ENCODE measurements around the gene APOBEC3F. TPM values are rescaled to one million over a fixed set of nuclear protein-coding genes. Genes with fewer than 3 reads are reported as not detected.

Gene APOBEC3F
- total and polyA plus RNA-seq, 5 donors from 2014 or later: 7.8 to 18.4 (median 10.8) TPM

- H3K4me3 Mint-ChIP-seq: no peak overlapping the region
- peaks cover 21% of the 10 kb centered on the region for H3K4me1 ChIP-seq (ENCODE audit: control insufficient read depth, insufficient read depth, low read length, poor library complexity, severe bottlenecking)
- no peaks in the 10 kb centered on the region for H3K36me3 ChIP-seq (ENCODE audit: control insufficient read depth, insufficient read depth, low read length)
- no peaks in the 10 kb centered on the region for H3K27me3 Mint-ChIP-seq
- H3K27me3 ChIP-seq (ENCODE audit: control insufficient read depth, insufficient read depth, low read length): no peaks in the 10 kb centered on the region
- H3K9me3 ChIP-seq (ENCODE audit: control insufficient read depth in 2 of 2, low read length in 2 of 2): no peaks in the 10 kb centered on the region
- ATAC-seq (ENCODE audit: low read depth in 2 of 2): no peak
- H3K36me3 Mint-ChIP-seq: no peaks in the 10 kb centered on the region
- no peak overlapping the region for H3K27ac ChIP-seq (ENCODE audit: insufficient read depth, low read length, poor library complexity, severe bottlenecking)
- no peak overlapping the region for H3K27ac Mint-ChIP-seq
- peaks cover 5 to 24% (median 13%) of the 10 kb centered on the region in 4 donors for H3K4me1 Mint-ChIP-seq
- H3K9me3 Mint-ChIP-seq: no peaks in the 10 kb centered on the region
- H3K4me3 ChIP-seq (ENCODE audit: low read depth, low read length): no peak overlapping the region
- DNase-seq: no peak
Observed at GRCh38 chr22:39103431-39103830, 62.8 kb downstream of the APOBEC3F start.

Other genes starting within 250 kb of the APOBEC3F start
- 6.3 TPM for gene DNAL4, start 246.7 kb upstream of the APOBEC3F start, total RNA-seq
- 10 to 100 TPM in 2 of 4 donors, 1 to 10 TPM in 2; 9.3 to 10.9 (median 10.0) TPM for gene DNAL4, start 246.7 kb upstream of the APOBEC3F start, polyA plus RNA-seq
- 1.3 TPM for gene NPTXR, start 196.8 kb upstream of the APOBEC3F start, total RNA-seq
- gene NPTXR, start 196.8 kb upstream of the APOBEC3F start, polyA plus RNA-seq: under 1 TPM in 3 of 4 donors, not detected in 1; 0.32 to 0.65 (median 0.35) TPM
- gene CBX6, start 168.6 kb upstream of the APOBEC3F start, total RNA-seq: 47.2 TPM
- gene CBX6, start 168.6 kb upstream of the APOBEC3F start, polyA plus RNA-seq: 1 to 10 TPM; 4.1 to 5.7 (median 5.4) TPM
- not detected for gene APOBEC3A, start 83.3 kb upstream of the APOBEC3F start, total RNA-seq
- under 1 TPM in 1 of 4 donors, not detected in 3; 0.29 TPM for gene APOBEC3A, start 83.3 kb upstream of the APOBEC3F start, polyA plus RNA-seq
- 2.1 TPM for gene APOBEC3B, start 58.5 kb upstream of the APOBEC3F start, total RNA-seq
- 1 to 10 TPM in 2 of 4 donors, under 1 TPM in 2; 0.17 to 1.4 (median 1.1) TPM for gene APOBEC3B, start 58.5 kb upstream of the APOBEC3F start, polyA plus RNA-seq
- gene APOBEC3C, start 26.6 kb upstream of the APOBEC3F start, total RNA-seq: 59.0 TPM
- 100 to 1,000 TPM in 2 of 4 donors, 10 to 100 TPM in 2; 87.5 to 146 (median 110) TPM for gene APOBEC3C, start 26.6 kb upstream of the APOBEC3F start, polyA plus RNA-seq
- 24.4 TPM for gene APOBEC3D, start 19.7 kb upstream of the APOBEC3F start, total RNA-seq
- gene APOBEC3D, start 19.7 kb upstream of the APOBEC3F start, polyA plus RNA-seq: 10 to 100 TPM; 14.4 to 24.7 (median 16.1) TPM
- 49.0 TPM for gene APOBEC3G, start 36.4 kb downstream of the APOBEC3F start, total RNA-seq
- 100 to 1,000 TPM in 1 of 4 donors, 10 to 100 TPM in 3; 51.0 to 105 (median 75.6) TPM for gene APOBEC3G, start 36.4 kb downstream of the APOBEC3F start, polyA plus RNA-seq
- gene APOBEC3H, start 56.4 kb downstream of the APOBEC3F start, total RNA-seq: 4.9 TPM
- 1 to 10 TPM; 1.7 to 7.8 (median 2.2) TPM for gene APOBEC3H, start 56.4 kb downstream of the APOBEC3F start, polyA plus RNA-seq
- gene CBX7, start 111.8 kb downstream of the APOBEC3F start, total RNA-seq: 102 TPM
- 10 to 100 TPM; 27.7 to 44.6 (median 35.4) TPM for gene CBX7, start 111.8 kb downstream of the APOBEC3F start, polyA plus RNA-seq
- gene PDGFB, start 204.1 kb downstream of the APOBEC3F start, total RNA-seq: 1.7 TPM
- gene PDGFB, start 204.1 kb downstream of the APOBEC3F start, polyA plus RNA-seq: 1 to 10 TPM in 3 of 4 donors, under 1 TPM in 1; 0.63 to 6.3 (median 4.7) TPM